WERI-Rb-1 (cell line): ENCODE data around the gene KANSL3.
"Not testable (repeated sequence)": the region's sequence is repeated elsewhere in the genome, so short reads cannot be mapped to it uniquely, and the experiment has no call there.

Source experiments
- DNase-seq: peaks from one replicate; pipeline ENCODE4 v3.0.0-alpha.2; 2020
- H3K27ac ChIP-seq: fragments of 250-450 bp; sonication (Bioruptor Pico); 2 replicates; pipeline ENCODE4 v1.5.1; 2020; ENCODE audit warnings: mild to moderate bottlenecking, moderate library complexity
- H3K27me3 ChIP-seq: fragments of 250-450 bp; sonication (Bioruptor Pico); 2 replicates; pipeline ENCODE4 v1.5.1; 2021; ENCODE audit warnings: mild to moderate bottlenecking, low read depth, moderate library complexity; ENCODE audit not compliant: insufficient read depth, severe bottlenecking
- H3K36me3 ChIP-seq: fragments of 250-450 bp; sonication (Bioruptor Pico); 2 replicates; pipeline ENCODE4 v1.5.1; 2020; ENCODE audit warnings: mild to moderate bottlenecking, moderate library complexity
- H3K4me3 ChIP-seq: 2 replicates; pipeline ENCODE4 v1.5.1; 2011; ENCODE audit warnings: low read depth, mild to moderate bottlenecking, control low read depth, low read length
- H3K9me3 ChIP-seq: fragments of 250-450 bp; sonication (Bioruptor Pico); 2 replicates; pipeline ENCODE4 v1.5.1; 2021; ENCODE audit warnings: mild to moderate bottlenecking, moderate library complexity; ENCODE audit not compliant: severe bottlenecking
- TF ChIP-seq, protein P1 (sequence below): IDR thresholded peaks from 2 replicates; pipeline ENCODE4 v1.5.1; 2011; ENCODE audit warnings: low read depth, mild to moderate bottlenecking, control low read depth, inconsistent platforms, low read length

KANSL3 gene

DNA sequence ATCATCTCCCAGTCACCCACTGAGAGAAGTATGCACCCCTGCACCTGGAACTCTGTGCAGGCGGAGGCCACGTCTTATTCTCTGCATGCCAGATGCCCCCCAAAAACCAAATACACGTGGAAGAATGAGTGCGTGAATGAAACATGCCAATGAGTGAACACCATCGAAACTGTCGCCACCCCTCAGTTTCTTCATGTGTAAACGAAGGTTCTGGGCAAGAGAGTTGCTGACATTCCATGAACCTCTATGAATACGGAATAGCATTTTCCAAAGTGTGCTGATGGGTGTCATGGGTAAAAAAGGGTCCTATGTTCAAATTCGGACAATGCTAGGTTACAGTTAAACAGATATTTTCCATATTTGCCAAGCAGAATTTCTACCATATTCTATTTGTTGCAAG lies 24.2 kb upstream of the KANSL3 start:
- TF ChIP-seq, protein P1, sequence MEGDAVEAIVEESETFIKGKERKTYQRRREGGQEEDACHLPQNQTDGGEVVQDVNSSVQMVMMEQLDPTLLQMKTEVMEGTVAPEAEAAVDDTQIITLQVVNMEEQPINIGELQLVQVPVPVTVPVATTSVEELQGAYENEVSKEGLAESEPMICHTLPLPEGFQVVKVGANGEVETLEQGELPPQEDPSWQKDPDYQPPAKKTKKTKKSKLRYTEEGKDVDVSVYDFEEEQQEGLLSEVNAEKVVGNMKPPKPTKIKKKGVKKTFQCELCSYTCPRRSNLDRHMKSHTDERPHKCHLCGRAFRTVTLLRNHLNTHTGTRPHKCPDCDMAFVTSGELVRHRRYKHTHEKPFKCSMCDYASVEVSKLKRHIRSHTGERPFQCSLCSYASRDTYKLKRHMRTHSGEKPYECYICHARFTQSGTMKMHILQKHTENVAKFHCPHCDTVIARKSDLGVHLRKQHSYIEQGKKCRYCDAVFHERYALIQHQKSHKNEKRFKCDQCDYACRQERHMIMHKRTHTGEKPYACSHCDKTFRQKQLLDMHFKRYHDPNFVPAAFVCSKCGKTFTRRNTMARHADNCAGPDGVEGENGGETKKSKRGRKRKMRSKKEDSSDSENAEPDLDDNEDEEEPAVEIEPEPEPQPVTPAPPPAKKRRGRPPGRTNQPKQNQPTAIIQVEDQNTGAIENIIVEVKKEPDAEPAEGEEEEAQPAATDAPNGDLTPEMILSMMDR: no peak
- no peaks in the 10 kb centered on the region for H3K27me3 ChIP-seq
- DNase-seq: no peak

DNA sequence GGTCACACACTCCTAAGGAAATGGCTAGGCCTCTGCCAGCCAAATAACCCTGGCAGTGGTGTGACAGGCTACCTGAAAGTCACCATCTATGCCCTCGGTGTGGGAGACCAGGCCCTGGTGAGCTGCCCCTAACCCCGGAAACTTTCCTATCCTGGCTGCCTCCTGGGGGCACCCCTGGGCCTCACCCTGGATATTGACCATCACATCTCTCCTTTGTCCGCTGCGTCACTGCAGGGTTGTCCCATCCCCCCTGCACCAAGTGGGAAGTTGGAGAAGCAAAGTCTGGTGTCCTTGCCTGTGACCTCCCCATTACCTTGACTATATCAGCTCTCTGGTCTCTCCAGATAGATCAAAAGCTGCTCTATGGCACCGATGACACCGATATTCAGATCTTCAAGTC lies 23.2 kb upstream of the KANSL3 start:
- Histone ChIP-seq H3K27me3 (no peaks in the 10 kb centered on the region), H3K4me3 (no peak overlapping the region), H3K9me3 (peaks cover 5% of the 10 kb centered on the region), H3K27ac (no peak overlapping the region), H3K36me3 (no peaks in the 10 kb centered on the region)
- no peak for DNase-seq
- TF ChIP-seq, protein P1: no peak

More for the DNA sequence above, 24.2 kb upstream of the KANSL3 start:
- Histone ChIP-seq H3K36me3 (no peaks in the 10 kb centered on the region), H3K9me3 (peaks cover 5% of the 10 kb centered on the region), H3K27ac (no peak overlapping the region), H3K4me3 (no peak overlapping the region)

DNA sequence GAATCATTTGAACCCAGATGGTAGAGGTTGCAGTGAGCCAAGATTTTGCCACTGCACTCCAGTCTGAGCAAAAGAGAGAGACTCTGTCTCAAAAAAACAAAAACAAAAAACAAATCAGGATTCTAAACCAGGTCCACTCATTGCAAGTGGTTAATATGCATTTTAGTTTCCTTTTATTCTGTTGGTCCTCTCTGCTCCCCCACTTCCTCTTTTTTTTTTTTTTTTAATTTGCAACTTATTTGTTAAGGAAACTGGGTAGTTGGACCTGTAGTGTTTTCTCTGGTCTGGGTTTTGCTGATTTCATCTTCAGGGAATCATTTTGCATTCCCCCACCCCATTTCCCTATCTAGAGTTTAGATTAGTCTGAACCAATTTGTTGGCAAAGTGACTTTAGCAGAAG lies 18.4 kb upstream of the KANSL3 start:
- TF ChIP-seq, protein P1: no peak
- no peaks in the 10 kb centered on the region for H3K27me3 ChIP-seq
- no peak overlapping the region for H3K4me3 ChIP-seq
- H3K36me3 ChIP-seq: no peaks in the 10 kb centered on the region
- no peaks in the 10 kb centered on the region for H3K9me3 ChIP-seq
- no peak for DNase-seq
- H3K27ac ChIP-seq: no peak overlapping the region

DNA sequence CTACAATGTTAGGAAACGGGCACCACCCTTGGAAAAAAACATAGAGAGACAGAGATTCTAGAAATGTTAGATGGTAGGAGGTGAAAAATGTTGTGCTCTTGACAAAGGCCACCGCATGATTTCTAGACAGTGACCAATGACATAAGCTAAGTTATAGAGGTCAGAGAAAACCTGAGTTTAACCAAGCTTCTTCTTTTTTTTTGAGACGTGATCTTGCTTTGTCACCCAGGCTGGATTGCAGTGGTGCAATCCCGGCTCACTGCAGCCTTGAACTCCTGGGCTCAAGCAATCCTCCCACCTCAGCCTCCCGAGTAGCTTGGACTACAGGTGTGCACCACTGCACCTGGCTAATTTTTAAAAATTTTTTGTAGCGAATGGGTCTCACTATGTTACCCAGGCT lies 17.4 kb upstream of the KANSL3 start:
- TF ChIP-seq, protein P1: no peak
- no peaks in the 10 kb centered on the region for H3K9me3 ChIP-seq
- H3K36me3 ChIP-seq: no peaks in the 10 kb centered on the region
- H3K27me3 ChIP-seq: no peaks in the 10 kb centered on the region
- H3K27ac ChIP-seq: no peak overlapping the region
- DNase-seq: no peak
- H3K4me3 ChIP-seq: no peak overlapping the region

DNA sequence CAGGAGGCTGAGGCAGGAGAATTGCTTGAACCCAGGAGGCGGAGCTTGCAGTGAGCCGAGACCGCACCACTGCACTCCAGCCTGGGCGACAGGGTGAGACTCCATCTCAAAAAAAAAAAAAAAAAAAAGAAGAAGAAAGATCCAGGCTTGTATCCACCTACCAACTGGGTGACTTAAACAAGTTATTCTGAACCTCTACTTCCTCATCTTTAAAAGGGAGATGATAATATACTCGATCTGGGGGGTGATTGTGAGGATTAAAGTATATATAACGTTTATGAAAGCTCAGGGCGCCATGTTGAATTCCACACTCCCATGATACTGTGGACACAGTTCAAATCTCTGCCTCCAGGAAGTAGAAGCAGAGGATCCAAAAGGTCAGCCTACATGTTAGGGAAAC lies 16.7 kb upstream of the KANSL3 start:
- H3K27me3 ChIP-seq, H3K4me3 ChIP-seq, H3K9me3 ChIP-seq, DNase-seq, H3K36me3 ChIP-seq, H3K27ac ChIP-seq: not testable (repeated sequence)

DNA sequence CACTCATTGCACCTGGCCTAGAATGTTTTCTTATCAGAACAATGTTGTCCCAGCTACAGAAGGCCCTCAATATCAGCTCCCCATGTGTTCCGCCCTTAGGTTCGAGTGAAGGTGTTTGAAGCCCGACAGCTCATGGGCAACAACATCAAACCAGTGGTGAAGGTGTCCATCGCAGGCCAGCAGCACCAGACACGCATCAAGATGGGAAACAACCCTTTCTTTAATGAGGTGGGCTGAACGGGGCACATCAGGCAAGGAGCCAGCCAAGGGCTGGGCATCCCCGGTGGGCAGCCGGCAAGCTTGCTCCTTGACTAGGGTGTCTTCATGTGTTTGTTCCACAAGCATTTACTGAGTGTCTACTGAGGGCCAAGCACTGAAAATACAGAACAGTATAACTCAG lies 13.7 kb upstream of the KANSL3 start:
- Histone ChIP-seq H3K9me3 (no peaks in the 10 kb centered on the region), H3K27ac (no peak overlapping the region), H3K36me3 (no peaks in the 10 kb centered on the region), H3K4me3 (no peak overlapping the region), H3K27me3 (no peaks in the 10 kb centered on the region)
- TF ChIP-seq, protein P1: no peak
- DNase-seq: no peak

DNA sequence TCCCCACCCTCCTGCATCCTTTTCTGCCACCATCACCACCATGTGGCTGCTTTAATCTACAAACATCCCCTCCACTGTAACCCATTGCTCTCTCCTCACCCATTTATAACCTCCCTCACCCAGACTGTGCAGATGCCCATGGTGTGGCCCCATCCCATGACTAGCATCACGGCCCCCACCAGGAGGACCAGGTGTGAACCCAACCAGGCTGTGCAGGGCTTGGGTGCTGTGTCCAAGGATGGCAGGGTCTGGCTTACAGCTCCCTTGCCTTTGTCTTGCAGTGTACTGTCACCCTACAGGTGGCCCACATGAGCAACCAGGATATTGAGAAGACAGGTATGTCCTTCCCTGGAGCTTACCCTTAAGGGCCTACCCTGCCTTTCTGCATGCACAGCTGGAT lies 11.2 kb upstream of the KANSL3 start:
- Histone ChIP-seq H3K27ac (no peak overlapping the region), H3K9me3 (no peaks in the 10 kb centered on the region), H3K27me3 (no peaks in the 10 kb centered on the region), H3K36me3 (no peaks in the 10 kb centered on the region), H3K4me3 (no peak overlapping the region)
- TF ChIP-seq, protein P1: no peak
- no peak for DNase-seq
